Stimulated activated CD8-positive, alpha-beta memory T cell treated with anti-CD3 and anti-CD28 coated beads, Interleukin-15, amount 100 ng/mL, for 4 hours (primary cell): ENCODE measurements around the gene SLBP.
"Not testable (repeated sequence)": the region's sequence is repeated elsewhere in the genome, so short reads cannot be mapped to it uniquely, and the experiment has no call there.

Source experiments
- DNase-seq, 2 donors: peaks; one replicate each; pipeline ENCODE4 v3.0.0-alpha.2; 2020; ENCODE audit warnings: low read depth in 2 of 2

The SLBP gene

DNA sequence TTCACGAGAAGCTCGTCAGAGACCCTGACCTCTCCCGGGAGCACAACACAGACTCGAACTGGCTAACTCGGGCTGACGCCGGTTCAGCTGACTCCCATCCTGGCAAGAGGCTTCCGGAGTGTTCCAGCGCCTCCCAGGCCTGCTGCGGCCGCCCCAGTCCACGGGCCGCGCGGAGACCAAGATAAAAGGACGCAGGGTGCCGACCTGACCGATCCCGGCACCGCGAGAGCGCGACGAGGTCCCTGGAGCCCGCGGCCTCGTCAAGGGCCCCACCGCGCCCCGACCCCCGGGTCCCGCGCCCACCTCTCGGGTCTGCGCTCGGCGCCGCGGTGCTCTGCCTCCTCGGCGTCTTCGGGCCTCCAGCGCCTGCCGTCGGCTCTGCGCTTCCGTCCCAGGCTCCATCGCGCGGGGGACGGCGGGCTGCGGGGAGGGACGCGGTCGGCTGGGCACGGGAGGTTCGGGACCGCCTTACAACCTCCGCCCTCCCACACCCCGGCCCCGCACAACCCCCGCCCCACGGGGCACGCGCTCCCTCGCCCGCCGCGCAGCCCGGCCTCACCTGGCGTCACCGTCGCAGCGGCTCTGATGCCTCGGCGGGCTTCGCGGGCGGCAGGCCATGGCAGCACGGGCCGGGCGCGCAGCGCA, 426 bp downstream of the SLBP start:
- DNase-seq: no peak

GRCh38 chr4:1711055-1711570, 1.0 kb downstream of the SLBP start:
- no peak for DNase-seq

- no peak for DNase-seq
Measured at GRCh38 chr4:1708581-1708980, 3.5 kb downstream of the SLBP start.

DNA sequence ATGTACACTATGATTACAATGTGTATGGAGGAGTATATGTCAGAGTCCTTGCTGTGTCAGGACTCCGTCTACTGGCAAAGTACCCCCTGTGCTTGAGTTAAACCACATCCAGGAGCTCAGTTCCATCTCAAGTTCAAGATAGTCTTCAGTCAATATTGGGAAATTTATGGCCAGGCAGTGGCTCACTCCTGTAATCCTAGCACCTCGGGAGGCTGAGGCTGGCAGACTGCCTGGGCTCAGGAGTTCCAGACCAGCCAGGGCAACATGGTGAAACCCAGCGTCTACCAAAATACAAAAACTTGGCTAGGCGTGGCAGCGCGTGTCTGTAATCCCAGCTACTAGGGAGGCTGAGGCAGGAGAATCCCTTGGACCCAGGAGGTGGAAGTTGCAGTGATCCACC, 5.8 kb downstream of the SLBP start:
- DNase-seq: no peak

DNA sequence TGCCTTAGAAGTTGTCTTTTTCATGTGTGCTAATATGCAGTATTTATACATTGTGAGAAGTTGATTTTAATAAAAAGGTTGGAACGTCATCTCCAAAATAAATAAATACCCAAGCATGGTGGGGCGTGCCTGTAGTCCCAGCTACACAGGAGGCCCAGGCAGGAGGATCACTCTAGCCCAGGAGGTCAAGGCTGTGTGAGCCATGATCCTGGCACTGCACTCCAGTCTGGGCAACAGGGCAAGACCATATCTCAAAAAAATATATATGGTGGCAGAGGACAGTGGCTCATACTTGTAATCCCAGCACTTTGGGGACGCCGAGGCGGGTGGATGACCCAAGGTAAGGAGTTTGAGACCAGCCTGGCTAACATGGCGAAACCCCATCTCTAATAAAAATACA, 6.4 kb downstream of the SLBP start:
- DNase-seq: no peak

DNA sequence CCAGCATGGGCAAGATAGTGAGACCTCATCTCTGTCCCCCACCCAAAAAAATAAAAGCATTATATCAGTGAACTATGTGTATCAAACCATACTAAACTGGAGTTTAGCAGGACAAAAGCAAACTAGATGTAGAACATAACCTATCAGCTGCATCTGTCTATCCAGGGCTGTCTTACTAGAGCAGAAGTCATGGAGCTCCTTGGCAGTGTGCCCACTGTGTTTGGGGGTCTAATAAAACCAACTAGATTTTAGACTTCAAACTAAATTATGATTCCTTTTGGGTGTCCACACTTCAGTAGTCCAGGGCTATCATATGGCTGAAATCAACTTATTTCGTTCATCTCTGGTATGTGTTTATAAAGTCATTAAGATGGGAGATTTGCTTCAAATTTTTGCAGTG, 8.3 kb downstream of the SLBP start:
- DNase-seq: no peak

DNA sequence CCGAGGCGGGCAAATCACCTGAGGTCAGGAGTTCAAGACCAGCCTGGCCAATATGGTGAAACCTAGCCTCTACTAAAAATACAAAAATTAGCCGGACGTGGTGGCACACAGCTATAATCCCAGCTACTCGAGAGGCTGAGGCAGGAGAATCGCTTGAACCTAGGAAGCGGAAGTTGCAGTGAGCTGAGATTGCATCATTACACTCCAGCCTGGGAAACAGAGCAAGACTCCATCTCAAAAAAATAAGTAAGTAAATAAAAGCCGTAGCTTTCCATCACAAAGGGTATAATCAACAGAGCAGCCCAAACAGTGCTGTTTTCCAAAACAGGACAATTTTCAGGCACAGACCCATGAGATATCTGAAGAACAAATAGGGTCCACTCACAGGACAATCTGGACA, 10.4 kb downstream of the SLBP start:
- not testable (repeated sequence) for DNase-seq

- no peak for DNase-seq
Measured at GRCh38 chr4:1695913-1696312, 16.2 kb downstream of the SLBP start.

GRCh38 chr4:1693131-1693896, 18.8 kb downstream of the SLBP start:
- DNase-seq: peak; percentile 29 to 53

DNA sequence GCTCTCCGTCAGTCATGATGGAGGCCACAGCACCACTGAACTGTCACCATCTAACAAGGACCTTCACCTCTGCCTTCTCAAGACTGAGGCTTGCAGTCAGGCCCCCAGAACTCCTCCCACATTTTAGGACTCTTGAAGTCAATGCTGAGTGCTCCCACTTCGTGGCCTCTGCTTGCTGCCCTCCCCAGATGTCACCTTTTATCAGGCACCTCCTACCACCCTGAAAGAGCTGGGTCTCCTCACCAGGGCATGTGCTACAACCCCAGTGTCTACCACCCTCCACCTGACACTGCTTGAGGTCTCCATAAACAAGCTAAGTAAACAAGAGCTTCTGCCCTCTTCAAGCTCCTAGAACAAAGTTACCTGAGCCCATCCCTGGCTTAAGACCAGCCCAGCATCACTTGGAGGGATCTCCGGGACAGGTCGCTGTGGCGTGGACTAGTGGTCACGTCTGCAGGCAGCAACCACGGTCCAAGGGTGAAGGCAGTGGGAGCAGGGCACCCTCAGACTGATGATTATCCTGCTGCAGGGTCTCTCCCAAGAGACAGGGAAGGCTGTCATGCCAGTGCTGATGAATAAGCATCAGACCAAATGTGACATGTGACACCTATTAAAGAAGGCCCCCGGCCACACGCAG, 20.3 kb downstream of the SLBP start:
- no peak for DNase-seq

DNA sequence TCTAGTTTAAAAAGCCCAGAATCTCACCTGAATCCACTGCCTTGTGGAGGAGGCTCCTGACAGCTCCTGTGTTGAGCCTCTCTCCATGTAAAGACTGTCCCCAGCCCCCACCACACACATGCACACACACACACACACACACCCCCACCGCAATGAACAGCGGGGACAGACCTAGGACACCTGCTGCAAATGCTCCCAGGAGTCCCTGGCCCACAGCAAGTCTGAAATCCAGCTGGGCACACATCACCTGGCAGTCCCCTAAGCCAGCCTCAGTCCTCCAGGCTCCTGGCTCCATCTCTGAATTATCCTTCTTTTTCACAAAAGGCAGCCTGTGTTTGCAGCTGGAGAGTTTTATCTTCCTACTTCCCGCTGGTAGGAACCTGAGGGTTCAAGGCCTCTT, 21.4 kb downstream of the SLBP start:
- no peak for DNase-seq

- DNase-seq: no peak
Measured at GRCh38 chr4:1686440-1687036, 25.6 kb downstream of the SLBP start.

- DNase-seq: no peak
Measured at GRCh38 chr4:1685235-1686150, 26.6 kb downstream of the SLBP start.

GRCh38 chr4:1684506-1685234, 27.4 kb downstream of the SLBP start:
- DNase-seq: peak in 1 of 2 donors; percentile 78

DNA sequence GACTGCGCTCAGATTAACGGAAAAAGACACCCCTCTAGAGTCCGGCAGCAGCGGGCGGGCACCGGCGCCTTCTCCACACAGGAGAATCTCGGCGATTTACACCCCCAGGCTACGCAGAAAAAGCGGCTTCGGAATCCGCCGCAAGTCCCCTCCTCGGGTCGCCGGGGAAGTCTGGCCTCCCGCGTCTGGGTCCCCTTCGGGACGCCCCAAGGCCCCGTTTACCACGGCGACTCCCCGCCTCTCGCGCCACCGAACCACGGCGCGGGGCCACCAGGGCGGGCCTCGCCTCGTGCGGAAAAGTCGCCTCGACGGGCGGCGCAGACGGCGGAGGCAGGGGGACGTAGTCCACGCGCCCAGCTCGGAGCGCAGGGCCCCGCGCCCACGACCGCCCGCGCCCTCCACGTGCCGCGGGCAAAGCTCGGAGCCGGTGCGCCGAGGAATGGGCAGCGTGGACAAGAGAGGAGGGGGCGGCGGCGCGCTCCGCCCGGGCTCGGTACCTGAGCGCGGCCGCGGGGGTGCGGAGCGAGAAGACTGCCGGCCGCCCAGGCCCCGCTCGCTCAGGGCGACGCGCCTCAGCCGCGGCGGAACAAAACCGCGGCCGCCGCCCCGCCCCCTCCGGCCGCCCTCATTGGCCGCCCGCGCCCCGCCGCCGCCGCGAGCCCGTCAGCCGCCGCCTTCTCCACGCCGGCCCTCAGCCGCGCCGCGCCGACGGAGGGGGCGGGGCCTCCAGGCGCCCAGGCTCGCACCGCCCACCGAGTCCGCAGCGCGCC, 28.2 kb downstream of the SLBP start, which contains the start of gene FAM53A:
FAM53A (minus strand) TSS at position 578 of the 770 bp plus-strand sequence. CDS start 15,572 bp downstream, outside the sequence.
- DNase-seq: peak; percentile 3 to 88

- no peak for DNase-seq
Measured at GRCh38 chr4:1683261-1683735, 28.8 kb downstream of the SLBP start.

GRCh38 chr4:1682860-1683259, 29.3 kb downstream of the SLBP start:
- DNase-seq: no peak

DNA sequence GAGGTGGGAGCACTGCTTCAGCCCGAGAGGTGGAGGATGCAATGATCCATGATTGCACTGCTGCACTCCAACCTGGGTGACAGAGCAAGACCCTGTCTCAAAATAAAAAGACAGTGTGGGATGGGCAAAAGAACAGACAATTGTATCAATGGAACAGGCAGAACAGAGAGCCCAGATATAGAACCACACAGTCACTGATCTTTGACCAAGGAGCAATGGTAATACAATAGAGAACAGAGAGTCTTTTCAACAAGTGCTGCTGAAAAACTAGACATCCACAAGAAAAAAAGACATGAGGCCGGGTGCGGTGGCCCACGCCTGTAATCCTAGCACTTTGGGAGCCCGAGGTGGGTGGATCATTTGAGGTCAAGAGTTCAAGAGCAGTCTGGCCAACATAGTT, 33.9 kb downstream of the SLBP start:
- DNase-seq: no peak
